ENCODE measurements around the gene TRERF1.
"Not testable (repeated sequence)": the region's sequence is repeated elsewhere in the genome, so short reads cannot be mapped to it uniquely, and the experiment has no call there.

Gene TRERF1

GRCh38 chr6:42451333-42452170 is at the start of gene TRERF1:
TRERF1 (minus strand) TSS chr6:42451926; CDS start chr6:42269590, 182,336 bp downstream.
- DNase-seq (ENCODE audit: low read depth in 1 of 2, low spot score in 1 of 2): peak in 1 of 2 donors; percentile 36

- DNase-seq (ENCODE audit: low read depth in 1 of 2, low spot score in 1 of 2): no peak
Measured at GRCh38 chr6:42498473-42499128, 46.9 kb upstream of the TRERF1 start.

GRCh38 chr6:42493914-42494539 is 42.3 kb upstream of the TRERF1 start:
- DNase-seq (ENCODE audit: low read depth in 1 of 2, low spot score in 1 of 2): no peak

GRCh38 chr6:42488129-42488528 is 36.4 kb upstream of the TRERF1 start:
- no peak for DNase-seq (ENCODE audit: low read depth in 1 of 2, low spot score in 1 of 2)

GRCh38 chr6:42484261-42484660 is 32.5 kb upstream of the TRERF1 start:
- no peak for DNase-seq (ENCODE audit: low read depth in 1 of 2, low spot score in 1 of 2)

- DNase-seq (ENCODE audit: low read depth in 1 of 2, low spot score in 1 of 2): no peak
Measured at GRCh38 chr6:42482174-42482573, 30.4 kb upstream of the TRERF1 start.

GRCh38 chr6:42471714-42472113 is 20.0 kb upstream of the TRERF1 start:
- DNase-seq (ENCODE audit: low read depth in 1 of 2, low spot score in 1 of 2): no peak

- DNase-seq (ENCODE audit: low read depth in 1 of 2, low spot score in 1 of 2): no peak
Measured at GRCh38 chr6:42471142-42471541, 19.4 kb upstream of the TRERF1 start.

- no peak for DNase-seq (ENCODE audit: low read depth in 1 of 2, low spot score in 1 of 2)
Measured at GRCh38 chr6:42468273-42468672, 16.5 kb upstream of the TRERF1 start.

- no peak for DNase-seq (ENCODE audit: low read depth in 1 of 2, low spot score in 1 of 2)
Measured at GRCh38 chr6:42467651-42468050, 15.9 kb upstream of the TRERF1 start.

GRCh38 chr6:42466470-42466869 is 14.7 kb upstream of the TRERF1 start:
- not testable (repeated sequence) for DNase-seq (ENCODE audit: low read depth in 1 of 2, low spot score in 1 of 2)

GRCh38 chr6:42462474-42462972 is 10.8 kb upstream of the TRERF1 start:
- DNase-seq (ENCODE audit: low read depth in 1 of 2, low spot score in 1 of 2): no peak

- no peak for DNase-seq (ENCODE audit: low read depth in 1 of 2, low spot score in 1 of 2)
Measured at GRCh38 chr6:42460883-42461282, 9.2 kb upstream of the TRERF1 start.

GRCh38 chr6:42459888-42460287 is 8.2 kb upstream of the TRERF1 start:
- no peak for DNase-seq (ENCODE audit: low read depth in 1 of 2, low spot score in 1 of 2)

GRCh38 chr6:42454428-42454791 is 2.7 kb upstream of the TRERF1 start:
- no peak for DNase-seq (ENCODE audit: low read depth in 1 of 2, low spot score in 1 of 2)

- no peak for DNase-seq (ENCODE audit: low read depth in 1 of 2, low spot score in 1 of 2)
Measured at GRCh38 chr6:42453654-42454427, 2.1 kb upstream of the TRERF1 start.

GRCh38 chr6:42453031-42453653 is 1.4 kb upstream of the TRERF1 start:
- peak; percentile 50 to 67 for DNase-seq (ENCODE audit: low read depth in 1 of 2, low spot score in 1 of 2)

- peak; percentile 24 to 33 for DNase-seq (ENCODE audit: low read depth in 1 of 2, low spot score in 1 of 2)
Measured at GRCh38 chr6:42452171-42453030, 675 bp upstream of the TRERF1 start.

- DNase-seq (ENCODE audit: low read depth in 1 of 2, low spot score in 1 of 2): no peak
Measured at GRCh38 chr6:42450477-42451332, 1.0 kb downstream of the TRERF1 start.

Data from stimulated activated CD4-positive, alpha-beta T cell treated with anti-CD3 and anti-CD28 coated beads, Interleukin-15, amount 100 ng/mL, for 1 hour (primary cell).